NCI-H82 (cell line): Measurements from ENCODE around the gene NPHP3.
A peak's percentile ranks its signal among the peaks of the same experiment; 100 is the strongest.

ENCODE experiments used
- DNase-seq: peaks from one replicate; lab custom pipeline; 2025; lab: John Stamatoyannopoulos, UW

NPHP3 gene

DNA sequence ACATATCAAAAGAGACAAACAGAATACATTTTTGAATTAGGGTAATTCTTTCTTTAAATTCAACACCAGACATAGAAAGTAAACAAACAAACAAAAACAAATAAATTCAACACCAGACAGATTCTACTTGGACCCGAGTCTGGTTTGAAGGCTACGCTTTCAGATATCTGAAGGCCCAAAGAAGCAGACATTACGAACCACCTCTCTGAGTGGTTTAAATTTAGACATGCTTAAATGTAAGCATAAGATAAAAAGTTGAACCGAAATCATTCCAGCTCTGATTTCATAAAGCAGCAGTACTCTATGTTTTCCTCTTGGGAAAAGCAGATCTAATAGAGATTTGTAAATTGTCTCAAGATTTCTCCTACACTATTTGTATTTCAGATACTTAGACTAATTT is 32.2 kb downstream of the NPHP3 start:
- DNase-seq = no peak

DNA sequence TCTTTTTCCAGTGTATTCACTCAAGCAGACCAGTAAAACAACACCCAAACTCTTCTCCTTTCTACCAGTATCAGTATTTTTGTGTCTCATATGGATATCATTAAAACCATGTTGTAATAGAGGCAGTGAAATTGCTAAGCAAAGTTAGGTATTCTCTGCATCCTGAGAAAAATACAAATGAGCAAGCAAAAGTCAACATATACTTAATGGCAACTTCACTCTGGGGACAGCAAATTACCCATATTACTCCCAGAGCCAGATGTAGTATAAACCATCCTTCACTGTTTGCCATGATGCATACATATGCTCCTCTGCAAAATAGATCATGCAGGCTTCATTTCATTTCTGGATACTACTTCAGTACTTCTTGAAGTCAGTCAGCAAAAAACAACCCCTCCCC is 40.0 kb downstream of the NPHP3 start:
- DNase-seq = no peak

DNA sequence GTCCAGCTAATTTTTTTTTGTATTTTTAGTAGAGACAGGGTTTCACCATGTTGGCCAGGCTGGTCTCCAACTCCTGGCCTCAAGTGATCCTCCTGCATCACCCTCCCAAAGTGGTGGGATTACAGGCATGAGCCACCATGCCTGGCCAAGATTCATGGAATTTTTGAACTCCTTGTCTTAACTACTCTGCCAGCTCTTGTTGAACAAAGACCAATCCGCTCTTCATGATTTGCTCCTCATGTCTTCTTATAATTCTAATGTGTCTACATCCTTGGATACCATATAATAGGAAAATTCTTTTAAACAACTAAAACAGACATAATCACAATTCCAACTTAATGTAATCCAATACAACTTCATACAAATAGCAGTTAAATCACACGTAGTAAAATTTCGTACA is 40.8 kb downstream of the NPHP3 start:
- no peak for DNase-seq

DNA sequence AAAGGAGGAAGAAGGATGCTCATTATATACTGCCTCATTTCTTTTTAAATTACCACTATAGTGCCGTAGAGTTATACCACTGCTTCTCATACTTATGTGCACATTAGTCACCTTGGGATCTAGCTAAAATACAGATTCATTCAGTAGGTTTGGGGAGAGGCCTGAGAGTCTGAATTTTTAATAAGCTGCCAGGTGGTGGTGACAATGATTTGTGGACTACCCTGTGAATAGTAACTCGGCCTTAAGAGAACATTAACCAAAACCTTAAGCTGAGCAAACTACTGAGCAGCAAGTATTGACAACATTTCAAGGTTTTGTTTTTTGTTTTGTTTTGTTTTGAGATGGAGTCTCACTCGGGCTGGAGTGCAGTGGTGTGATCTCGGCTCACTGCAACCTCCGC is 42.3 kb downstream of the NPHP3 start:
- no peak for DNase-seq

DNA sequence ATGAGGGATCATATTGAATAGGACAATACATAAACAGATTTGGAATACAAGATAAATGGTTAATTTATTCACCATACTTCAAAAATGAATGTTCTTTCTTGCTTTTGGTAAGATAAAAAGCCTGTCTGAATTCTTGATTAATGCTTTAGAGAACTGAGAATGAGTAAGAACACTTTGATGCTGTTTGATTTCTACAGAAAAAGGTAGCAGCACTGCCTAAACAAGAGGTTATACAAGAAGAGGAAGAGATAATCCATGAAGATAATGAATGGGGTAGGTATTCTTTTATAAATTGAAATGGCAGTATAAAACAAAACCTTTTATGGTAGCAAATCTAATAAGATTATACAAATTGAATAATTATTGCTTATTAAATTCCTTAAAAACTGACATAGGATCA is 46.8 kb downstream of the NPHP3 start:
- DNase-seq = no peak

DNA sequence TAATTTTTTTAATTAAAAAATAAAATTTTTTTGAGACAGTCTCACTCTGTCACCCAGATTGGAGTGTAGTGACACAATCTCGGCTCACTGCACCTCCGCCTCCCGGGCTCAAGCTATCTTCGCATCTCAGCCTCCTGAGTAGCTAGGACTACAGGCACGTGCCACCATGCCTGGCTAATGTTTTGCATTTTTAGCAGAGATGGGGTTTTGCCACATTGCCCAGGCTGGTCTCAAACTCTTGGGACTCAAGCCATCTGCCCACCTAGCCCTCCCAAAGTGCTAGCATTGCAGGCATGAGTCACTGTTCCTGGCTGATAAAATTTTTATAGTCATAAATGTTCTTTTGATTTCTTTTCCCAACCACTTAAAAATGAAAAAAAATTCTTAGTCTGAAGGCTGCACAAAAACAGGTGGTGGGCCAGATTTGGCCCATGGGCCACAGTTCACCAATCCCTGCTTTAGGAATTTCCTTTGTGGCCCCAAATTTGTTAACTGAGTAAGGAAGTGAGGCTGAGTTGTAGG is 52.9 kb downstream of the NPHP3 start:
- no peak for DNase-seq

DNA sequence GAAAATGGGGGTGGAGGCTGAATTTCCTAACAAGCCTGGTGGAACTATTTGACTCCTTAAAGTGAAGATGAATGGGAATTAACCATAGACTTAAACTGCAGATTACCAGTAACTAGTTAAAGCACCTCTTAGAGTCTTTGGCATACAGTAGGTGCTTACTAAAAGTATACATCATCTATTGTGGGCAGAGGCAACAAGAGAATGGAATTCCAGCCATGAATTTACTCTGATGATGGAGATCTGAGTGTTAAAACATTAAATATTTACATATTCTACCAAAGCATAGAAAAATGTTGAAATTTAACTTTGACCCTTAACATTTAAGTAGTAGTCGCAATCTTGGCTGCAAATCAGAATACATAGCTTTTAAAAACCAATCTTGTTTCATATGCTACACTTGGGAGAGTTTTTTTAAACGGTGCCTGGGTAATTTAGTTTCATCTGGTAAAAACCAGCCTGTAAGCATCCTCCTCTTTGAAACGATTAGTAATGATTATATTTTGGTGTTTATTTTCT is 56.9 kb downstream of the NPHP3 start:
- no peak for DNase-seq

DNA sequence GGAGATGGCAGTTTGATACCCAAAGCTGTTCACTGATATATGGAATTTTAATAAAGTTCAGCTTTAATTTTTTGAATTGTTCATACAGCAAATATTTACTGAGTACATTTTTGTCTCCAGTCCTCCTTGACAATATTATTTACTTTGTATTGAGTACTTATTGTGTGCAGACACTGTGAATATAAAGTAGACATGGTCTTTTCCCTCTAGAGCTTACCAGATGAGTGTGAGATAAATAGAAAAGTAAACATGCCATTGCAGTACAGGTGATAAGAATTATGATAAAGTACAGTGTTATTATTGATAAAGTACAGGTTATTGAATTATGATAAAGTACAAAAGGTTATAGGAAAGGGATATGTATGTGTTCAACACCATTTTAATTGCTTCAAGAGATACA is 60.0 kb downstream of the NPHP3 start:
- DNase-seq = no peak

DNA sequence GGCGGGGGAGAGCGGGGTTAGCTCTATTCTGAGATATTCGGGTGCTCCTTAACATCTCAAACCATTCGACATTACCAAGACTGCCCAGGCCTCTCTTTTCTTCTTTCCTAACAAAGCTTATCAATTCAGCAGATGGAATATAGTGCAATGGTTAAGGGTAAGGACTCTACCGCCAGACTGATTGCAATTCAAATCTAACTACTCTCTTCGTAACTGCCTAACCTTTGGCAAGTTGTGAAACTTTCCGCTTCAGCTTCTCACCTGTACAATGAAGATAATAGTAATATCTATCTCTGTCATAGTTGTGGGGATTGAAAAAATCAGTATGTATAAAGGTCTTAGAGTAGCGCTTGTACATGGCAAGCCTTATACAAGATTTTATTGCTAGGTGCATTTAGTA is 61.1 kb downstream of the NPHP3 start:
- DNase-seq = peak; percentile 43

DNA sequence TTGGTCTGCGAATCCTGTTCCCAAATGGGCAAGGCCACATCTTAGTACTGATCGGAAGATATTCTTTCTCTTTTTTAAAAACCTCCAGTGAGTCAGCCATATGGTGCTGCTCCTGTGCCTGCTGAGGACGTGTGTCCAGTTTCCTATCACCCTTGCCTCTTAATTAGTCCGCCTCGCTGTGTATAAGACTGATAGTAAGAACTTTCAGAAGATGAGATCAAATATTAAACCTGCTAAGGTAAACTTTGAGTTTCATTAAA is 61.5 kb downstream of the NPHP3 start:
- no peak for DNase-seq

DNA sequence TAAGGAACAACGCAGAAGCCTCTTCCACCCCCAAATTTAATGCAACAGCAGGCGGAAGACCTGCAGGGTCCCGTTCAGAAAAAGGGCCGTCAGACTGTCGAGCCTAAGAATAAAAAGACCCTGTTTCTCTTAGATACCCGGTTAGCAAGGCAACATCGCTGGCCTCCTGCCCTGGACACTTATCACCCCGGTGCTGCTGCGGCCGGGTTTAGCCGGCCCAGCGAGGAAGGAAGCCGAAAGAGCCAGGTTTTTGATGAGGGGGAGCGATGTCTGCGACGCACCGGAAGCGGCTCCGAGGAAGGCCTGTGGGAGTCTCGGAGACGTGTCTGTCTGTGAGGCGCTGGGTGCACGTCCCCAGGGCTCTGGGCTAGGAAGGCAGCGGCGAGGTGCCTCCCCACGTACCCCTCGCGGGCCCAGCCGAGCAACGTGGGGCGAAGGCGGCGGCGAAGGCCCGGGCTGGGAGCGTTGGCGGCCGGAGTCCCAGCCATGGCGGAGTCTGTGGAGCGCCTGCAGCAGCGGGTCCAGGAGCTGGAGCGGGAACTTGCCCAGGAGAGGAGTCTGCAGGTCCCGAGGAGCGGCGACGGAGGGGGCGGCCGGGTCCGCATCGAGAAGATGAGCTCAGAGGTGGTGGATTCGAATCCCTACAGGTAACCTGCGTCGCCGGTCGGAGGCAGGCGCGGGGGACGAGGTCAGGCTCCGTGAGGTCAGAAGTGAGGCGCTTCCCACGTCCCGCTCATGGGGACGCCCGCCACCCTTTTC is 62.0 kb downstream of the NPHP3 start, which contains the start of gene UBA5:
UBA5 (plus strand) TSS at position 278 of the 759 bp plus-strand sequence; CDS start at position 487, 209 bp downstream.
- DNase-seq = peak; percentile 83

DNA sequence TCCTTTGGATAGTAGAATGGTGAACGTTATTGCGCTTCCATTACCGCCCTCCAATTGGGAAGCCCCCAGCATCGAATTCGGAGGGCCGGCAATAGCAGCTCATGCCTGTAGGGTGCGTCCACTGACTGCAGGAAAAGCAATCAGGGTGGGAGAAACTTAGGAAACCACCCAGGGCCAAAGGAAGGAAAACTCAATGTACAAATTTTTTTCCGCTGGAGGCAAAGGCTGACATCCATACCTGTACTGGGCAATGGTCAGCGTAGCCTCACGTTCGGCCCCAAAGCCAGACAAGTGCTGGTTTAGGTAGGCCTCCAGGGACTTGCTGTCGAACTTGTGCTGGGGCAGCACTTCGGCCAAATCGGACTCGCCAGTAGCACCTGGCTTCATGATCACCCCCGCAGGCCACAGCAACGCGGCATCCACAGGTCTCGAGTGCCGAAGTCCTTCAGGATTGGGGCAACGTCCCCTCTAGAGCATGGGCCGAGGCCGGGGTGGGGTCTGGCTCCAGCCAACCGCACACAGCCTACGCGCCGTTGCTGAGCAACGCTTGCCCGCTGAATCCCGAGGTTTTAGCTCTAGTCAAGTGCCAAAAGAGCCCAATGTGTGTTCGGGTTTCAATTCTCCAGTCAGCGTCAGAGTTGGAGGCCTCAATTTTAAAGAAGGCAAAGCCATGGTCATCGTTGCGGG is 62.7 kb downstream of the NPHP3 start, which contains the start of gene ACAD11:
ACAD11 (minus strand) TSS at position 445 of the 687 bp plus-strand sequence; CDS start at position 387, 58 bp downstream.
- DNase-seq = peak; percentile 87

DNA sequence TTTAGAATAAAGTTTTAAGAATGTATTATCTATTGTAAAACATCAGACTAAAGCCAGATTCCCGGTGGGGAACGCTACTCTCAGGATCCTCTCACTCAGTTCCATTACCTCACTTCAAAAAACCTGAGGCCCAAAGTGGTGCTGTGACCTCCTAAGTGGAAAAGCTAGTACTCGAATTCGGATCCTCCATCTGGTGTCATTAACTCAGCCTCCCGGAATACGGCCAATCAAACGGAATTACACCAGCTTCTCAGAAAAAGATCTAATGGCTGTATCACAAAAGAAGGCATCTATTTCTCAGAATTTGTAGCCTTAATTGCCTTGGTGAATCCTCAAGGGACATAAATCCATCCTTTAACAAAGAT is 63.2 kb downstream of the NPHP3 start:
- peak; percentile 82 for DNase-seq

DNA sequence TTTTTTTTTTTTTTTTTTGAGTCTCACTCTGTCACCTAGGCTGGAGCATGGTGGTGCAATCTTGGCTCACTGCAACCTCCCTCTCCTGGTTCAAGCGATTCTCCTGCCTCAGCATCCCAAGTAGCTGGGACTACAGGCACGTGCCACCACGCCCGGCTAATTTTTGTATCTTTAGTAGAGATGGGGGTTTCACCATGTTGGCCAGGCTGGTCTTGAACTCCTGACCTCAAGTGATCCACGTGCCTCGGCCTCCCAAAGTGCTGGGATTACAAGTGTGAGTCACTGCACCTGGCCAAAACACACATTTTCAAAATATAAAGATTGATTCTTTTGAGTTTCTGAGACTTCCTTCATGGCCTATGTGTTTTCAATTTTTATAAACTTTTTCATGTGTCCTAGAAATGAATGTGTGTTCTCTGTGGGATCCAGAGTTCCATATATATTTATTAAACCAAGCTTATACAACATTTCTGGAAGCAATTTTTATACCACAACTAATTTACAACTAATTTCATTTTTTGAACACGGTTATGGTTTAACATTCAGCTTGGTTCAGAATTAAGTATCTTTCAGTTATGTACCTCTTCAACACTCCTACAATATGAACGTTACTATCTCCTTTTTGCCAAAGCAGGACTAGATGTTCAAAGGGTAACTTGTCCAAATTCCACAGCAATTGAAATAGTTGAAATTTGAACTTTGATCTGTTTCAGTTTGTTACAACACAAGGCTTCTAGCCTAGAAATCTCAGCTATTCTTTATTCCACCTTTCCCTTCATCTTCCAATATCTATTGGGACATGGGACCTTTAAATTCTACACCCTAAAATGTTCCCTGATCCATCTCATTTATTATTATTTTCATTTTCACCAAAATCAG is 64.1 kb downstream of the NPHP3 start:
- DNase-seq = no peak

DNA sequence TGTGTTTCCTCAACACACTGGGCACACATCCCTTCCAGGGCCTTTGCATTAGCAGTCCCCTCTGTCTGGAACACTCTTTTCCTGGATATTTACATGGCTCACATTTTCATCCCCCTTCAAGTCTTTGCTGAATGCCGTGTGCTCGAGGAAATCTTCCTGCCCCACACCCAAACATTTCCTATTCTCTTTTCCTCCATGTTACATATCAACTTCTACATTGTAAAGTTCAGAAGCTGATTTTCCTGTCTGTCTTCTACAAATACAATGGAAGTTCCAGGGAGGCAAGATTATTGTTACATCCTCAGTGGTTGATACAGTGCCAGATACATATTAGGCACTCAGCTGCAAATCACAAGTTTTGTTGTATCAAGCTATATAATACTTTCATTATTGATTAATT is 66.7 kb downstream of the NPHP3 start:
- no peak for DNase-seq

DNA sequence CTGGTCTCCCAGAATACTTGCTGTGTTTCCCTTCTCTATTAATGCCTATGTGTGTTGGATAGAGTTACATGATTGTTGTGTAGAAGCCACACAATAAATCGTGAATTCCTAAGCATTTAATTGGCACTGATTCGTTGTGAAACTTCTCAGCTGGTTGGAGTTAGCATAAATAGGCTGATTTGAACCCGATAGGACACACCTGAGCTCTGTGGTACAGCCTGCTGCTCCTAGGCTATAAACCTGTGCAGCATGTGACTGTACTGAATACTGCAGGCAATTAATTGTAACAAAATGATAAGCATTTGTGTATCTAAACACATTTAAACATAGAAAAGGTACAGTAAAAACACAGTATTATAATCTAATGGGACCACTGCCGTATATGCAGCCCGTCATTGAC is 67.5 kb downstream of the NPHP3 start:
- no peak for DNase-seq

DNA sequence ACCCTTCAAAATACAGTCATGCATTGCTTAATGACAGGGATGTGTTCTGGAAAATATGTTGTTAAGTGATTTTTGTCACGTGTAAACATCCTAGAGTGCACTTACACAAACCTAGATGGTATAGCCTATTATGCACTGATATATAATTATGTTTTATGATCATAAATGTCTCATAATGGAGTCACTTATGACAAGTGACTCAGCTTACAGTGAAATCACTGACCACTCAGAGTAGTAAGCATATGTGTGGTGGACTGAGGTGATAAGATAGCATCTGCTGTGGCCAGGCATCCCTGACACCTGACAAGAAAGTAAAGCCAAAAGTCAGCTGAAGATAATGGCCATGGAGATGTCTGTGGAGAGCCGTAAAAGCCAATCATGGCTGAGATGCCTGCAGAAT is 68.0 kb downstream of the NPHP3 start:
- DNase-seq = no peak

DNA sequence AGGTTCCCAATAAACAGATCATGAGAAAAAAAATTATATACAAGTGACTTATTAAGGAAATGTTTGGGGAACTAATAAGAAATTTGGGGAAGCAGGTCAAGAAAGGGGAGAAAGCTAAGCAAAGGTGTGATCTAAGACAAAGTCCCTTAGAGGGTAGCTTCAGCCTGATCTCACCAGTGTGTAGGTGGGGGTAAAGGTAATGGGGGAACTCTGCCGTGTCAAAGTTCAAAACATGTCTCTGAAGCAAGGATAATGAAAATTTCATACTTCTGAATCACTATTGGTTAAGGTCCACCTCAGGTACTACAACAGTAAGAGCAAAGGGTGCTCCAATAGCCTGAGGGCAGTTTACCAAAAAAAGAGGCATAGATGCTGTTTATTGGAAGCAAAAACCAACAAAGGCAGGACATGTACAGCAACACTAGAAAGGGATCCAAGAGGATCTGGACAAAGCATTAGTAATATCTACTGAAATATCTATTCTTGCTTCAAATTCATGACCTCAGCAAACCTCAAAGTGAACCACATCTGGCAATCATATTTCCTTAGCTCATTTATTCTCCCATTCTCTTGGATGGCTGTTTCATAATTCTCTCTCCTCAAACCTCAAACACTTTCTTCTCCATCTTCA is 69.5 kb downstream of the NPHP3 start:
- DNase-seq = no peak

DNA sequence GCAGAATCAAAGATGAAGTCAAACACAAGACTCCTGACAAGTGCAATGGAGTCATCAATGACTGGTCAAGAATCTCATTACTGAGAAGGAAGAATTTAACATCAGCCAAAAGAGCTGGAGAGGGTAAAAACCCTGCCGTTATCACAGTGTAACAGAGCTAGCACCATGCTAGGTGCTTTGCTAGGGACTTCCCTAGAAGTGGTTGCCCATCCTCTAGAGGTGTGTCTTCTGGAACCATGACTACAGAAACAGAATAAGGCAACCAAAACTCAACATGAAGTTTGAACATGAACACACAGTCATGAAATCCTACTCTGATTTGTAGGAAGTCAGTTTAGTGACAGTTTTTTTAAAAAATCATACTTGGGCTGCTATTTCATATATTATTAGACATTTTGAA is 72.1 kb downstream of the NPHP3 start:
- DNase-seq = no peak

DNA sequence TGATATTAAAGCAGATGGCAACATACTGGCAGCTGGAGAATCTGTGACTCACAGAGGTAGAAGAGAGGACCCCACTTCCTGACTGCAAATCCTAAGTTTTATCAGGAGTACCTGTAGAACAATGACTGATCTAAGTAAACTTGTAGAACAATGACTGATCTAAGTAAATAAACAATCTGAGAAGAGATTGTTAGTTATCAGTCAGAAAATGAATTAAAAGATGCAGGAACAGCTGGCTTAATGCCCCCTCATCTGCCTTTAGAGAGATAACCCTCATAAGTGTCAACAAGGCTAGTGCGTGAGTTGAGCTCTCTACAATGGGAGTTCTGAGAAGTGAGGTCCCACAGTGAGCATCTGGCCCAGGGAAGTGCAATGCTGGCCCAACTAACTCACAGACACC is 77.2 kb downstream of the NPHP3 start:
- DNase-seq = peak; percentile 8

DNA sequence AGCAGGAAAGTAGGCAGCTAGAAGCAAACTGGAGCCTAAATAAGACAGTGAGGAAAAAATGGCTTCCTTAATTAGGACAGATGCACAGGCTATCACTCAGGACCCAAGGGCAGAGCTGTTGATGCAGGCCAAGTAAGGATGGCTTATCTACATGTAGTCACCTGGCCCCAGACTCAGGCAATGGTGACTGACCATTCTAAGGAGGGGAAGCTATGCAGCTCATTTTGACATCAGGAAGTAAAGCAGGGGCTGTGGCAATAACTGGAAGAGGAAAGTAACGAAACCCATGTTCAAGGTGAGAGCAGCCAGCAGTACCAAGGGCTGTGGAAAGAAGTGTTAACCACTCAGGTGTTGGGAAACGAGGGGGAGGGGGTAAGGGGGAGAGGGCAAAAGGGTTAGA is 78.8 kb downstream of the NPHP3 start:
- no peak for DNase-seq

DNA sequence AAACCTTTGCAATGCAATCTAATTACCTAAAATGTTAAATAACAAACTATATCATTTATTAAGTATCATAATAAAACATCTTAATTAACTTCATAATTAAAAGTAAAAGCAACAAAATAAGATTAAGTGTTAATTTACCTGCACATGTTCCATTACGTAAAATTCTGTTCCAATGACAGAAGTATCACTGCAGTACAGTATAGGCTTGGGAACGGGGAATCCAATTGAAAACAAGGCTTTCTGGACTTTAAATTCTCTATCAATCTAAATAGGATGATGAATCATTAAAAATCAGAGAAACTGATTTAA is 79.7 kb downstream of the NPHP3 start:
- DNase-seq = no peak
